Upper lobe of left lung (tissue), 6 donors: ENCODE data around the gene CD69. TPM values are rescaled to one million over a fixed set of nuclear protein-coding genes. Genes with fewer than 3 reads are reported as not detected.

Experiments used
- ATAC-seq, 2 donors: fragments of 200-7000 bp; cut with Tn5 transposase; one replicate each; pipeline ENCODE4 v1.9.1; 2022; ENCODE audit warnings: mild to moderate bottlenecking in 2 of 2, moderate library complexity in 2 of 2; ENCODE audit not compliant: low FRiP score in 2 of 2
- DNase-seq, 2 donors: peaks; one replicate each; pipeline ENCODE4 v3.0.0-alpha.2; 2019 to 2020
- H3K27ac ChIP-seq, 4 donors: fragments of 200-600 bp; sonication (generic); one replicate each; pipeline ENCODE4 v1.5.1; 2016 to 2019
- H3K27me3 ChIP-seq, 4 donors: fragments of 200-600 bp; sonication (generic); one replicate each; pipeline ENCODE4 v1.5.1; 2017 to 2019
- H3K36me3 ChIP-seq, 4 donors: fragments of 200-600 bp; sonication (generic); one replicate each; pipeline ENCODE4 v1.5.1; 2016 to 2019
- H3K4me1 ChIP-seq, 4 donors: fragments of 200-600 bp; sonication (generic); one replicate each; pipeline ENCODE4 v1.5.1; 2018 to 2019
- H3K4me3 ChIP-seq, 4 donors: fragments of 200-600 bp; sonication (generic); one replicate each; pipeline ENCODE4 v1.5.1; 2017 to 2019; ENCODE audit warnings: mild to moderate bottlenecking in 2 of 4, moderate library complexity in 1 of 4
- H3K9me3 ChIP-seq, 4 donors: fragments of 200-600 bp; sonication (generic); one replicate each; pipeline ENCODE4 v1.5.1; 2018 to 2019
- CTCF ChIP-seq, 6 experiments: fragments of 450-650 bp in 4 of 6; fragments of 200-600 bp in 2 of 6; sonication (generic) in 2 of 6; IDR thresholded peaks; one replicate each; pipeline ENCODE4 v1.5.1; 2016 to 2019; ENCODE audit warnings: antibody characterized with exemption in 6 of 6
- EP300 ChIP-seq, 4 donors: sonication (generic); formaldehyde crosslinking; IDR thresholded peaks; one replicate each; pipeline ENCODE4 v1.5.1; 2017; ENCODE audit warnings: antibody characterized with exemption in 4 of 4, control low read depth in 2 of 4
- POLR2A ChIP-seq, 4 donors: fragments of 450-650 bp; IDR thresholded peaks; one replicate each; pipeline ENCODE4 v1.5.1; 2016 to 2017; ENCODE audit warnings: antibody characterized with exemption in 4 of 4, mild to moderate bottlenecking in 2 of 4
- POLR2AphosphoS5 ChIP-seq, 2 donors: sonication (generic); formaldehyde crosslinking; IDR thresholded peaks; one replicate each; pipeline ENCODE4 v1.5.1; 2017; ENCODE audit warnings: antibody characterized with exemption in 2 of 2
- WGBS, 2 donors: methylation state at CpG; one replicate each; pipeline ENCODE4 v1.1.5; 2017 to 2018; 5-methylcytosine and 5-hydroxymethylcytosine counted together
- total RNA-seq, 6 donors: library from RNA; depleted of rRNA in 4 of 6; stranded (reverse); fragments of >200 nt in 4 of 6; gene quantifications; one replicate each; pipeline versions ENCODE4 v1.1.0 to v1.2.1, GENCODE V29; 2016 to 2021
- donor health status: DM: no; HTN: no; CAD: no; lungs with moderate emphysema.
- donor health status: DM: no; HTN: yes; CAD: no; lungs with severe emphysema.

Gene CD69
- total RNA-seq, 6 donors from 2014 or later = 2.8 to 25.2 (median 10.6) TPM

GRCh38 chr12:9711664-9712063, 49.0 kb downstream of the CD69 start:
- 88 to 92% methylated on average over 1 of the region's 1 CpG for WGBS, 2 donors
- Histone ChIP-seq H3K27me3 (no peaks in the 10 kb centered on the region), H3K9me3 (no peaks in the 10 kb centered on the region), H3K36me3 (no peaks in the 10 kb centered on the region), H3K4me3 (no peak overlapping the region), H3K27ac (no peak overlapping the region), H3K4me1 (peaks cover 0 to 9% (median 6%) of the 10 kb centered on the region in 4 donors)
- ATAC-seq (no peak), DNase-seq (no peak)
- TF ChIP-seq POLR2AphosphoS5 (IDR thresholded peaks at IDR 0.05) (no peak), CTCF (IDR thresholded peaks at IDR 0.05) (no peak), POLR2A (IDR thresholded peaks at IDR 0.05) (no peak), EP300 (IDR thresholded peaks at IDR 0.05) (no peak)

GRCh38 chr12:9710584-9711375, 49.9 kb downstream of the CD69 start:
- Histone ChIP-seq H3K9me3 (no peaks in the 10 kb centered on the region), H3K4me3 (no peak overlapping the region), H3K36me3 (no peaks in the 10 kb centered on the region), H3K27me3 (no peaks in the 10 kb centered on the region), H3K27ac (no peak overlapping the region), H3K4me1 (peaks cover 0 to 9% (median 6%) of the 10 kb centered on the region in 4 donors)
- ATAC-seq (no peak), DNase-seq (no peak)
- TF ChIP-seq POLR2AphosphoS5 (IDR thresholded peaks at IDR 0.05) (no peak), EP300 (IDR thresholded peaks at IDR 0.05) (no peak), POLR2A (IDR thresholded peaks at IDR 0.05) (no peak), CTCF (IDR thresholded peaks at IDR 0.05) (no peak)
- 94% methylated on average over 3 of the region's 3 CpGs for WGBS, 2 donors

- no peaks in the 10 kb centered on the region for H3K9me3 ChIP-seq
- WGBS, 2 donors = 72 to 85% methylated on average over 3 of the region's 3 CpGs
- H3K36me3 ChIP-seq = no peaks in the 10 kb centered on the region
- no peak overlapping the region for H3K4me3 ChIP-seq
- H3K4me1 ChIP-seq = peaks cover 0 to 9% (median 6%) of the 10 kb centered on the region in 4 donors
- H3K27ac ChIP-seq = no peak overlapping the region
- ATAC-seq = no peak
- DNase-seq = no peak
- H3K27me3 ChIP-seq = no peaks in the 10 kb centered on the region
- TF ChIP-seq EP300 (IDR thresholded peaks at IDR 0.05) (no peak), POLR2A (IDR thresholded peaks at IDR 0.05) (no peak), POLR2AphosphoS5 (IDR thresholded peaks at IDR 0.05) (no peak), CTCF (IDR thresholded peaks at IDR 0.05) (no peak)
Measured at GRCh38 chr12:9708853-9709252, 51.8 kb downstream of the CD69 start.

GRCh38 chr12:9707864-9708808, 52.6 kb downstream of the CD69 start:
- Histone ChIP-seq H3K4me1 (peaks cover 0 to 9% (median 6%) of the 10 kb centered on the region in 4 donors), H3K9me3 (no peaks in the 10 kb centered on the region), H3K36me3 (no peaks in the 10 kb centered on the region), H3K4me3 (no peak overlapping the region), H3K27me3 (no peaks in the 10 kb centered on the region), H3K27ac (peak overlapping the region in 2 of 4 donors; percentile 9 to 52)
- 53 to 54% methylated on average over 11 to 12 of the region's 12 CpGs for WGBS, 2 donors
- TF ChIP-seq POLR2AphosphoS5 (IDR thresholded peaks at IDR 0.05) (no peak), POLR2A (IDR thresholded peaks at IDR 0.05) (no peak), CTCF (IDR thresholded peaks at IDR 0.05) (peak; percentile 74 to 85 (median 83)), EP300 (IDR thresholded peaks at IDR 0.05) (no peak)
- DNase-seq (peak in 1 of 2 donors; percentile 58), ATAC-seq (peak; percentile 65 to 83)
